ENCODE measurements around the gene DSG2. TPM values are rescaled to one million over a fixed set of nuclear protein-coding genes. Genes with fewer than 3 reads are reported as not detected.
"Not testable (repeated sequence)": the region's sequence is repeated elsewhere in the genome, so short reads cannot be mapped to it uniquely, and the experiment has no call there.

Gene DSG2
- total RNA-seq, 1 experiment from 2014 or later: 22.2 TPM

DNA sequence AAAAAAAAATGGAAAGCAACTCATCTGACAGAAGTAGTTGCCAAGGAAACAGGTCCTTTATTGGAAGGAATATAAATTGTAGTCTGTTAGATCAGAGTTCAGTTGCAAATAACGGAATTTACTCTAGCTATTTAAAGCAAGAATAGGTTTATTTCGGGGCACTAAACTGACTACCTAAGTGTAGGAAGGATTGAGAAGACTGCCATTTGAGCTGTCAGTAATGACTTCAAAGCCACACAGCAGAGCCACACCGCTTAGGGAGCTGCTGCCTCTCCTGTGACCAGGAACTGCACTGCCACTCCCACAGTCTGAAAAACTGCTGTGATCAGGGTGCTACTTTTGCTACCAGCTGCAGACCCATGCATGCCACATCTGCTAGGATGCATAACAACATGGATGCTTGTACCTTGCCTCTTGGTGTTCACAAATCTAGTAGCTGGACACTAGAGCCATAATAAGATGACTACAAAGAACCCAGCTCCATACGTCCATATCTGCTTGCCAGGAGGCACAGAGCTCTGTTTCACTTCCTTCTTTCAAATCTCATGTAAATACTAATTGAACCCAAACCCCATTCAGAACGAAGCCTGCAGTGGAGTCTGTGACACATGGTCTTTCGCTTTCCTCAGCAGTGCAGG, 2.2 kb downstream of the DSG2 start:
- DNase-seq (ENCODE audit: low read depth): no peak

DNA sequence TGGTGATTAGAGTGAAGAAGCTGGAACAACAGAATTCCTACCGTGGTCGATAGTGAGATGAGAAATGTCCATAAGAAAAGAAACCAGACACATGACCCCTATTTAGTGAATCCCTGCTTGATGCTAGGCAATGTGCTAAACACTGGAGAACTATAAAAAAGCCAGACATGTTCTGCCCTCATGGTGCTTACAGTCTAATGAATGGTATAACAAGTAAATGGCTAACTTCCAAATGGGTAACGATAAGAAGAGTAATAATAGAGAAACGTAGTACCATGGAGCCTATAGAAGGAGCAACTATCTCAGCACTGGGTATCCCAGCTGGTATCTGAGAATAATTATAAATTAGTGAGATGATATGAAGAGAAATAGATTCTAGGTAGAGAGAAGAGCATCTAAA, 5.0 kb downstream of the DSG2 start:
- no peak for DNase-seq (ENCODE audit: low read depth)

DNA sequence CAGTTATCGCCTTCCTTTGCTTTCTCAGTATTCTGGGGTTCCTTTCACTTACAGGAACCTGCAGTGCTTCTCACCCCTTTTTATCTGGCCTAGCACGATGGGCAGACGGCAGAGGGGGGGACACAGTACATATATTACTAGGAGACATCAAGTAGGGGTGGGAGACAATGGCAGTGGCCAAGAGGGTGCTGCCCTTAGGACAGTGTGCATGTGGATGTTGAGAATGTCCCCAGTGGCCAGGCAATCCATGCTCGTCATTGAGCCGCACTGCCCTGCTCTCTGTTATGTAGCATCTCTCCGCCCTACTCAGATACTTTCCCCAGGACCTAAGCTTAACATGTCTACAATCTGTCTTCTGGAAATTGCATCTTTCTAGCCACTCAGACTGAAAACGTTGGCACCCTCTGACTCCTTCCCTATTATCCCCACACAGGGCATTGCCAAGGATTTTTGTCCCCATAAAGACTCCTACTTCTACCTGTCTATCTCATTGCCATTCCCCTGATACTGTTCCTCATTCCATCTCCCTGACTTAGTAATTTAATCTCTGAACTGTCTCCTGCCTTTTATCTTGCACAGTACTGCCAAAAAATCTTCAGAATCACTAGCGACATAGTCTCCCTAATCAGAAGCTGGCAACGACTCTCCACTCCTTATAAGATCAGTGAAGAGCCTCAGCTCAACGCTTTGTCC, 6.6 kb downstream of the DSG2 start:
- no peak for DNase-seq (ENCODE audit: low read depth)

DNA sequence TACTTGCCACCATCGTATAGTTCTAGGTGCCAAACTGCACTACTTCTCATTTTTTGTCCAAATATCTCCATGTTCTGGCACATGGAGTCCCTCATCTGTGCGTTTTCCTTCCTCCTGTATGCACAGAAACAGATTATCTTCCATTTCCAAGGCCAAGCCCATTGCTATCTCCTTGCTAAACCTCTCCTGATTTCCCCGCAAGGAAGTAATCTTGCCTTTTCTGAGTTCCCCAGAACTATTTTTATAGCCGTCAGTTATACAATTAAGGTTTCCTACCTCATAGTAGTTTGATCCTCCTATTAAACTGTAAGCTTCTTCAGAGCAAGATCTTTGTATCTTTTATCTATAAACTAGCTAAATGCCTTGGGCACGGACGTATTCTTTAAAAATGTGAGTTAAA, 7.2 kb downstream of the DSG2 start:
- DNase-seq (ENCODE audit: low read depth): no peak

DNA sequence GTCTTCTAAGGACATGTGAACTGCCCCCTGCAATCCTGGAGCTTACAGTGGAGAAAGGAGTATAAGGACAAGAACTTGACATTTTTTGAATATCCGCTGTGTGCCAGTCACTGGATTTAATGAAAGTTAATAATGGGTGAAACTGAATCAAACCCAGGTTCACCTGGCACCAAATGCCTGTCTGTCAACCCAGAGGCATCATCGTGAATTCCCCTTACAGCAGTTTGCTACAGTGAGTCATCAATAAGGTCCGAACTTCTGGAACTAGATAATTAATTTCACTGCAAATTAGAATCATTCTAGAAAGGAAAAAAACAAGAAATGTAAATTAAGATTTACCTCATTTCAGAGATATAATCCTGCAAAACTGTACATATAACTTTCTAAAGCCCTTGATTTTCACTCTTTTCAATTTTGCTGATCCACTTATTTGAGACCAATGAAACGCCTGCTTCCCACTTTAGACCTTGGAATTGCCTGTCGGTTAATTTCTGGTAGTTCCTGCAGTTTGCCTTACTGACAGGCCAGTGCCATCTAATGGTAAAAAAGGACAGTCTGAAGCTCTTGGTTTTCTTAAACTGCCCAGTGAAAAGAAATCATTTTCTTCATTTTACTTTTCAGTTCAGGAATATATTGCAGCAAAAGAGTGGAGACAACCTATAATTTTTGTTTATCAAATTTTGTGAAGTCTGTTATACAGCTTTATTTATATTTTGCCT, 8.2 kb downstream of the DSG2 start:
- no peak for DNase-seq (ENCODE audit: low read depth)

DNA sequence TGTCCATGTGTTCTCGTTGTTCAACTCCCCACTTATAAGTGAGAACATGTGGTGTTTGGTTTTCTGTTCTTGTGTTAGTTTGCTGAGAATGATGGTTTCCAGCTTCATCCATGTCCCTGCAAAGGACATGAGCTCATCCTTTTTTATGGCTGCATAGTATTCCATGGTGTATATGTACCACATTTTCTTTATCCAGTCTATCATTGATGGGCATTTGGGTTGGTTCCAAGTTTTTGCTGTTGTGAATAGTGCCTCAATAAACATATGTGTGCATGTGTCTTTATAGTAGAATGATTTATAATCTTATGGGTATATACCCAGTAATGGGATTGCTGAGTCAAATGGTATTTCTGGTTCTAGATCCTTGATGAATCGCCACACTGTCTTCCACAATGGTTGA, 9.1 kb downstream of the DSG2 start:
- DNase-seq (ENCODE audit: low read depth): not testable (repeated sequence)

DNA sequence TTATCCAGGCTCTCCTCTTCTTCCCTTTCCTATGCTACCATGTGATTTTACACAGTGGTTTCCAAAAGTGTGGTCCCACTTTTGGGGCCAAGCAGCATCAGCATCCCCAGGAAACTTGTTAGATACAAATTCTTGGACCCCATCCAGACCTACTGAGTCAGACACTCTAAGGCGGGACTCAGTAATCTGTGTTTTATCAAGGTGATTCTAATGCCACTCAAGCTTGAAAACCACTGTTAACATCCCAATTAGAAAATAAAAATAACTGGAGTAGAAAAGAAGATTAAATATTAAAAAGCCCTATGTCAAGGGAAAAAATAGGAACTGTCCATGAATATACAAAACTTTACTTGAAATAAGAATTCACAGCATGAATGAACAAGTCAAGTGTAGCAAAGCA, 10.8 kb downstream of the DSG2 start:
- DNase-seq (ENCODE audit: low read depth): no peak

DNA sequence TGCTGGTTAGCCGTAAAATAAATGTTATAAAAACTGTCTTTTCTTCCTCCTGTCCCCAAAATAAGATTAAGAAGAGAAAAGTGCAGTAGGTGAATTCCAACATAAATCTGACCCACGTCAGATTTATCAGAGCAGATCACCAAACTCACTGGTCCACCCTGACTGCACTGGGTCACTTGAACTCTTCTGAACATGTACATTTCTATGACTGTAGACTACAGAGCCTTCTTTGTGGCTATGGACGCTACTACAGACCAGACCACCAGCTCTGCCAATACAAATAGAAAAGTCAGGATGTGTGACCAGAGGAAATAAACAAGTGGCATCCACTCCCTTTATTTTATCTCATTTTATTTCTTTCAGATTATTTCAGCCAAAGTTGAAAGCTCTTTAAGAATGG, 11.6 kb downstream of the DSG2 start:
- DNase-seq (ENCODE audit: low read depth): no peak

DNA sequence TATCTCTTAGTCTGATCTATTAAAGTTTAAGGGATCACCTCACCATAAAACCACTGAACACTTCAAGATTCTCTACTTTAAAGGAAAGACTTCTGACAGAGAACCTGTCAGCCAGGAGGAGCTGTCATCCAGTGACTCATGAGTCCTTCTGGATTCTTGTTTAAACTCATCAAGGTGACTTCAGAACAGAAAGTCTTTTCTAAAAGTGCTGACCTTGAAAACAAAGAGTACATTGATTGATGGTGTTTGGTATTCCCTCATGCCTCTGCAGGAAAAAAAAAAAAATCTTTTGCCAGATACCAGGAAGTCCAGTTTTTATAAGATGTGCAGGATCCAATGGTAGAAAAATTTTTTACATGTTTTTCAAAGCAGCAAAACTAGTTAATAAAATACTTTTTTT, 12.3 kb downstream of the DSG2 start:
- DNase-seq (ENCODE audit: low read depth): no peak

DNA sequence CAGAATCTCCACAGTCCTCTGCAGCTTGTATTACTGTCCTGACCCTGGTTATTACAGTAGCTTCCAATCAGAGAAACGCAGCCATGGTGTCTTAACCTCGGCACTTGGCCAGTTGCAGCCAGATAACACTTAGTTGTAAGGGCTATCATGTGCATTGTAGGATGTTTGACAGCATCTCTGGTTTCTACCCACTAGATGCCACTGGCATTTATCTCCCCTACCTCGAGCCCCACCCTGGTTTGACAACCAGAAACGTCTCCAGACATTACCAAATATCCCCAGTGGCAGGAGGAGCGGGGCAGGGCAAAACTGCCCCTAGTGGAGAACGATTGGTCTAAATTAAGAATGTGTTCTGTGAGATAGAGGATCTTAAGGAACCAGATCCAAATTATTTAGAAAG, 13.1 kb downstream of the DSG2 start:
- no peak for DNase-seq (ENCODE audit: low read depth)

DNA sequence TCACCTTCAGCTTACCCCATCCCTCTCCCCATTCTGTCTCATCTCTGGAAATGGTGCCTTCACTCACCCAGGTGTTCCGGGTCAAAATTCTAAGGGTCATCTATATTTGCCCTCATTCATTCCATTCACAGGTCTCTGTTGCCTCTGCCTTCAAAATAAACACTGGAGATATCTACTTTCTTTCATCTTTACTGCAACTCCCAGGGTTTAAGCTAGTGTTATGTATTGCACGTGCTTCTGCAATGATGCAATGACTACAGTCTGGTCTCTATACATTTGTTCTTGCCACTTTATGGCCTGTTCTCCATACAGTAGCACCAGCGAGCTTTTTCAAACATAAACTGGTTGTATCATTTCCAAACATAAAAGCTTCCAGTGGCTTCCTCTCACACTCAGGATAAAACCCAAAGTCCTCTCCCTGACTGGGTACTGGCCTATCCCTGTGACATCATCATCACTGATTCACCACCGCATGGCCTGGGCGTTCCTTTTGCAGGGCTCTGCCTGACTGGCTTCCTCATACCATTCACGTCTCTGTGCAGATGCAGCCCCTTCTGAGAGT, 14.3 kb downstream of the DSG2 start:
- peak; percentile 89 for DNase-seq (ENCODE audit: low read depth)

DNA sequence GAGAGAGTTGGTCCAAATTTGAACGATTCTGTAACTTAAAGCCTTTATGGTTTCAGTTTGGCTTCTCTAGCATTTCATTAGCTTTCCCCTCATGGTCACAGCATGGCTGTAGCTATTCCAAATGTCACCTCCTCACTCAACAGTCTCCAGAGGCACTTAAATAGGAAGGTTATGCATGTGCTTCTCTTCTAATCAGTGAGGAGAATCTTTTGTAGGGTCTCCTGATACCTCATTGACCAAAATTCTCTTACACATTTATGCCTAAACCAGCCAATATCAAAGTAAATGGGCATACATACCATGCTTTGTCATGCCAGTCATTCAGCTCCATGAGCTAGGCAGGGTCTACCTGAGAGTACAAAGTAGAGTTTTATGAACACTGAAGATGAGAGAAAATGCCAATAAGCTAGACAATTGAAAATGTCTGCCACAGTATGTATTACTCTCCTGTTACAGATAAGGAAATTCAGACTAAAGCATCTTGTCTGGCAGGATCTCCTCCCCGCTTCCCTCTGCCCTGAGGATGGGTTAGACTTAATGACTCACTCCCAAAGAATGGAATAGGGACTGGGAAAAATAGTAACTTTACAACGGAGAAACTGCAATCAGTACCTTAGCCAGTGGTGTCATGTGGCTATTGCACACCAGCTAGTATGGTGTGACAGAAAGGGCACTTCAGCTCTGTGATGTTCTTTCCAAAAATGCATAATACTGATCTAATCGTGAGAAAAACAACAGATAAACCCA, 15.4 kb downstream of the DSG2 start:
- peak; percentile 72 for DNase-seq (ENCODE audit: low read depth)

DNA sequence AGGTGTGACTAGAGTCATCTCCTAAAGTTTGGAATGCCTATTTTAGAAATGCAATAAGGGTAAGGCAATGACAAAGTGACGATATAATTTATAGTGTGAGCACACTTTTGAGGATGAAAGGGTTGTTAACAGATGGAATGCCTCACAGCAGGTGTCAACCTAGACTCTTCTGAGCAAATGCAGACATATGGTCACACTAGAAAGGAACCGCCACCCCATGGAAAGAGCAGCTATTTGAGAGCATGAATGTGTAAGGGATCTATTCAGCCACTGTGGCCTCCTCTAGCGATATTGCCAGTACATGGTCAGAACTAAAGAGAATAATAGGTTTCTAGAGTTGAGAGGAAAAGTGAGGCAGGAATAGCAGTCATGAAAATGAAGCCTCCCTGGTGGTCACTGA, 18.5 kb downstream of the DSG2 start:
- DNase-seq (ENCODE audit: low read depth): no peak

DNA sequence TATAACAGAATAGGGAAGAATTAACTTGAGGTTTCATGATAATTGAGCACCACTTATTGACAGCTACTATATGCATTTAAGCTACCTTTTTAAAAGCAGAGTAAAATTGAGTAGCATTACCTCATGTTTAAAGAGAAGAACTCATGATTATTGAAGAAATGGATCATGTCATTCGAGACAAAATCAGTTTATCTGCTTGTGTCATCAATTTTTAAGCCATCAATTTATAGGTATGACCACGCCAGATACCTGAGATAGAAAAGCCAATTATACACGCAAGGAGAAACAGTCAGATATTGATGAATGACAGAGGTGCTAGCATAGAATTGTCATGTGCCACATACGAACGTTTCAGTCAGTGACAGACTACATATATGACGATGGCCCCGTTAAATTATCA, 28.4 kb downstream of the DSG2 start:
- no peak for DNase-seq (ENCODE audit: low read depth)

DNA sequence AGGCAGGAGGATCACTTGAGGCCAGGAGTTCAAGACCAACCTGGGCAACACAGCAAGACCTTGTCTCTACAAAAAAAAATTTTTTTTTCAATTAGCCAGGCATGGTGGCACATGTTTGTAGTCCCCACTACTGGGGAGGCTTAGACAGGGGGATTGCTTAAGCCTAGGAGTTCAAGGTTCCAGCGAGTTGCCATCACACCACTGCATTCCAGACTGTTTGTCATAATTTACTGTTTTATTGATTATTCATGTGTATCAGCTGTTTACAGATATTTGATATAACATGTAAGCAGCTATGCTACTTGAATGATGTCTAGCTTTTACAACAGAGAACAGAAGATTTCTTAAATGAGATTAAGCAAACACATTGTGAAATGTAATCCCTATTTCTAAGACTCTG, 35.3 kb downstream of the DSG2 start:
- DNase-seq (ENCODE audit: low read depth): no peak

DNA sequence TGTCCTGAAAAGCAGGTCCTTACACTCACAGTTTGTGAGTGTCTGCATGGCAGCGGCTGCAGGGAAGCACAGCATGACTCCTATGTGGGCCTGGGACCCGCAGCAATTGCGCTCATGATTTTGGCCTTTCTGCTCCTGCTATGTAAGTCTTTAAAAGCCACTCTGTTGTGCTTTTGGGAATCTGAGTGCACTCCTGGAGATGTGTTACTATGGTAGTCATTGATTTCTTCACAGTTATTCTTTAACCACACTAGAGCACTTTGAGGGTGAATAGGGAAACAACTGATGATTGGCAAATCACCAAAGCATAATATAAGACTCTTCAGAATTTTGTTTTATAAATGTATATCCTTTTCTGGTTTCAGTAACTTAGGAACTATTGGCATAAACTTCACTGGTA, 40.9 kb downstream of the DSG2 start:
- no peak for DNase-seq (ENCODE audit: low read depth)

DNA sequence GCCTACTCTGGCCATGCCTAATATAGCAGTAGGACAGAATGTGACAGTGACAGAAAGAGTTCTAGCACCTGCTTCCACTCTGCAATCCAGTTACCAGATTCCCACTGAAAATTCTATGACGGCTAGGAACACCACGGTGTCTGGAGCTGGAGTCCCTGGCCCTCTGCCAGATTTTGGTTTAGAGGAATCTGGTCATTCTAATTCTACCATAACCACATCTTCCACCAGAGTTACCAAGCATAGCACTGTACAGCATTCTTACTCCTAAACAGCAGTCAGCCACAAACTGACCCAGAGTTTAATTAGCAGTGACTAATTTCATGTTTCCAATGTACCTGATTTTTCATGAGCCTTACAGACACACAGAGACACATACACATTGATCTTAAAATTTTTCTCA, 48.5 kb downstream of the DSG2 start:
- DNase-seq (ENCODE audit: low read depth): peak; percentile 7

DNA sequence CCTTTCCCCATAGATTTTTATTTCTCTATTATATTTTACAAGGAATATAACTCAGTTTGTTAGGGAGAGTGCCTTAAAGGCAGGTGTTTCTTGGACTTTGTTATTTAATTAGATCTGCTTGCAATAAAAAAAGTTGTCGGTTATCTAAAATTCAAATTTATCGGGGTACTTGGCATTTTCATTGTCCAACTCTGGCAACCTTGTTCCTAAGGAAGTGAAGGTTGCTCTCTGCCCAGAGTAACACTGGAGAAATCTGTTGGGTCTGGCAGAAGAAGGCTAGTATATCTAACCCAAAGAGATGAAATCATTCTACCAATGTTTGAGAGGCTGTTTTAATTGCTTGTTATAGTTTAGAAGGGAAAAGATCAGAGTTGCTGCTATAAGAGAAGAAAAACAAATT, 50.9 kb downstream of the DSG2 start:
- DNase-seq (ENCODE audit: low read depth): no peak

DNA sequence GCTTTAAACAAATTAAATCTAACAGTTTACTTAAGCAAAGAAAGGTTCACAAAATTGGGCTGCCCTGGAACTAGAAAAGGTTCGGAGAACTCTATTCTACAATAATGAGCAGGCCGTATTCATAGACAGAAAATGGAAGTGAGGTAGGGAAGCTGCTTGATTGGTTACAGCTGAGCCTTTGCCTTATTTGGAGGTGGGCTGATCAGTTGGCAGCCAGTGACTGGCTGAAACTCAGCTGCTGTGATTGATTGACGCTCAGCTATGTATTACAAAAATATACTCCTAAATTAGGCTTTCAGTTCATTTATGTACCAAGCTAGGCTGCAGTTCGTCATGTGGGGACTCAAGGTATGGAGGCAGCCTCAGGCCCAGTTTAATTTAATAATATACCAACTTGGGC, 51.4 kb downstream of the DSG2 start:
- DNase-seq (ENCODE audit: low read depth): no peak

DNA sequence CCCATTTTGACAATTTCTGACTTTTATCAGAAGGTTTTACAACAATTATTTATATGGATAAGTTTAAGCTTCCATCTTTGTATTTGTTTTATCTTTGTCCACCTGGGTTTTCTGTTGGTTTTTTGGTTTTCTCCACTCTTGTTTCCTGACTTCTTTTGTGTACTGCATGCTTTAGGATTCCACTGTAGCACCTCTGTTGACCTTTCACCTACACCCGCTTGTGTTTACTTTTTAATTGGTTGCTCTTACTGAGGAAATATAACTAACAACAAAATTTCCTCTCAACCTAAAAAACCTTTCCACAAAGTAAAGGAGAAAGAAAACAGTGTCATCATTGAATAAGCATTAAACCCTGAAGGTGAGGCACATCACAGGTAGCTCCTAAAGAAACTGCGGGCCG, 53.9 kb downstream of the DSG2 start:
- no peak for DNase-seq (ENCODE audit: low read depth)

DNA sequence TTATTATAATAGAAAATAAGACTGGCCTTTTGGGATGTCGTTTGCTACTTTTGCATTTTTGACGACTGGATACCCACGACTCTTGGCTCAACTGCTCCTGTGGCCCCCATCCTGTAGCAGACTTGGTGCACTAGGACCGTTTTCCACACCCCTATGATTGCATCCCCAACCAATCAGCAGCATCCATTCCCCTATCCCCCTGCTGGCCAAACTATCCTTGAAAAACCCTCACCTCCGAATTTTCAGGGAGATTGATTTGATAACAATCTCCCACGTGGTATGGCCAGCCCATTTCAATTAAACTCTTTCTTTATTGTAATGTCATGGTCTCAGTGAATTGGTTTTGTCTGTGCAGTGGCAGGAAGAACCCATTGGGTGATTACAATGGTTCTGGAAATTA, 55.8 kb downstream of the DSG2 start:
- DNase-seq (ENCODE audit: low read depth): peak; percentile 7

DNA sequence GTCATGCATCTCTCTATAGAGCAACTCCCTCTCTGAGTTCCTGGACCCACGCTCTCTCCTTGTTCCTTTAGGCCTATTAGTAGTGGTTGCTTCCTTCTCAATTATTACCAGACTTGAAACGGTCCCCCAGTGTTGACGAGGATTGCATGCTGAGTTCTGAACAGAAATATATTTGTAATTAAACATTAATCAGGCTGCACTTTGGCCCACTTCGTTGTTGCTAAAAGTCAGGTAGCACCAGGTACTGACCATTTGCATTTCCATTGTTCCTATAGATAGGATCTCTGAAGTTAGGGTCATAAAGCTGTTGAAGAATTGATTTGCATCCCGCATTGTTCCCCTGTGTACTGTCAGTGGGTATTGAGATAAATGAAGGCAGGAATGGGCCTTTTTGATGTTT, 56.8 kb downstream of the DSG2 start:
- no peak for DNase-seq (ENCODE audit: low read depth)

Data from Daoy (cell line).